ENCODE data around the gene LPCAT1. TPM values are rescaled to one million over a fixed set of nuclear protein-coding genes. Genes with fewer than 3 reads are reported as not detected.
A peak's percentile ranks its signal among the peaks of the same experiment; 100 is the strongest.

Gene LPCAT1
- total RNA-seq, 2 experiments from 2014 or later: 42.5 to 54.5 TPM

- intact Hi-C loops (cut with DNase I, micrococcal nuclease): no loop called here
- POLR2A ChIA-PET: no interaction called here
- CTCF ChIA-PET: no interaction called here
- Mint-ChIP-seq H3K27me3 (no peaks in the 10 kb centered on the region), H3K27ac (no peak overlapping the region), H3K36me3 (ENCODE audit: low read depth) (peaks cover 19% of the 10 kb centered on the region), H3K4me1 (peaks cover 10% of the 10 kb centered on the region), H3K4me3 (no peak overlapping the region), H3K9me3 (ENCODE audit: low read depth) (no peaks in the 10 kb centered on the region)
- no peak for DNase-seq
- no peak for ATAC-seq
Measured at GRCh38 chr5:1483856-1484729, 39.7 kb downstream of the LPCAT1 start.

GRCh38 chr5:1483064-1483463 is 40.7 kb downstream of the LPCAT1 start:
- intact Hi-C loops (cut with DNase I, micrococcal nuclease): no loop called here
- no peaks in the 10 kb centered on the region for H3K9me3 Mint-ChIP-seq (ENCODE audit: low read depth)
- no peaks in the 10 kb centered on the region for H3K27me3 Mint-ChIP-seq
- no peak for ATAC-seq
- POLR2A ChIA-PET: interaction anchor here (0.6 kb wide), 1 partner anchor 161 kb away, joined by 3 read pairs; no protein-coding TSS in a partner anchor
- CTCF ChIA-PET: no interaction called here
- no peak for DNase-seq
- H3K4me1 Mint-ChIP-seq: peaks cover 2% of the 10 kb centered on the region
- H3K27ac Mint-ChIP-seq: no peak overlapping the region
- no peak overlapping the region for H3K4me3 Mint-ChIP-seq
- H3K36me3 Mint-ChIP-seq (ENCODE audit: low read depth): peaks cover 21% of the 10 kb centered on the region

- intact Hi-C loops (cut with DNase I, micrococcal nuclease): no loop called here
- H3K27me3 Mint-ChIP-seq: no peaks in the 10 kb centered on the region
- no peak overlapping the region for H3K27ac Mint-ChIP-seq
- POLR2A ChIA-PET: no interaction called here
- H3K4me1 Mint-ChIP-seq: peaks cover 2% of the 10 kb centered on the region
- ATAC-seq: no peak
- CTCF ChIA-PET: interaction anchor here (0.6 kb wide), 1 partner anchor 163 kb away, joined by 3 read pairs; no protein-coding TSS in a partner anchor
- no peak overlapping the region for H3K4me3 Mint-ChIP-seq
- H3K36me3 Mint-ChIP-seq (ENCODE audit: low read depth): peaks cover 22% of the 10 kb centered on the region
- DNase-seq: no peak
- no peaks in the 10 kb centered on the region for H3K9me3 Mint-ChIP-seq (ENCODE audit: low read depth)
Measured at GRCh38 chr5:1481959-1482331, 41.8 kb downstream of the LPCAT1 start.

GRCh38 chr5:1481266-1481958 is 42.3 kb downstream of the LPCAT1 start:
- intact Hi-C loops (cut with DNase I, micrococcal nuclease): no loop called here
- ChIA-PET CTCF (interaction anchor here (0.6 to 0.7 kb wide), 2 partner anchors 155 to 164 kb away, joined by 3 read pairs; no protein-coding TSS in a partner anchor), POLR2A (no interaction called here)
- peaks cover 27% of the 10 kb centered on the region for H3K36me3 Mint-ChIP-seq (ENCODE audit: low read depth)
- no peak for DNase-seq
- no peak overlapping the region for H3K4me3 Mint-ChIP-seq
- H3K4me1 Mint-ChIP-seq: peaks cover 2% of the 10 kb centered on the region
- no peak overlapping the region for H3K27ac Mint-ChIP-seq
- no peaks in the 10 kb centered on the region for H3K27me3 Mint-ChIP-seq
- H3K9me3 Mint-ChIP-seq (ENCODE audit: low read depth): no peaks in the 10 kb centered on the region
- ATAC-seq: no peak

- DNase-seq: no peak
- Mint-ChIP-seq H3K9me3 (ENCODE audit: low read depth) (no peaks in the 10 kb centered on the region), H3K4me3 (no peak overlapping the region), H3K27me3 (no peaks in the 10 kb centered on the region), H3K4me1 (peaks cover 2% of the 10 kb centered on the region), H3K36me3 (ENCODE audit: low read depth) (peaks cover 24% of the 10 kb centered on the region), H3K27ac (no peak overlapping the region)
- POLR2A ChIA-PET: no interaction called here
- CTCF ChIA-PET: interaction anchor here (0.6 to 2.9 kb wide), 5 partner anchors 8 to 493 kb away, joined by 3 to 30 read pairs (median 4); no protein-coding TSS in a partner anchor
- intact Hi-C loops (cut with DNase I, micrococcal nuclease): no loop called here
- no peak for ATAC-seq
Measured at GRCh38 chr5:1480806-1481205, 43.0 kb downstream of the LPCAT1 start.

- ChIA-PET POLR2A (no interaction called here), CTCF (interaction anchor here (0.6 to 2.9 kb wide), 10 partner anchors 9 to 493 kb away, joined by 3 to 30 read pairs (median 4); no protein-coding TSS in a partner anchor)
- DNase-seq (no peak), ATAC-seq (no peak)
- Mint-ChIP-seq H3K36me3 (ENCODE audit: low read depth) (peaks cover 23% of the 10 kb centered on the region), H3K27me3 (no peaks in the 10 kb centered on the region), H3K4me1 (peaks cover 2% of the 10 kb centered on the region), H3K4me3 (no peak overlapping the region), H3K27ac (no peak overlapping the region), H3K9me3 (ENCODE audit: low read depth) (no peaks in the 10 kb centered on the region)
- intact Hi-C loops (cut with DNase I, micrococcal nuclease): no loop called here
Measured at GRCh38 chr5:1480217-1480616, 43.5 kb downstream of the LPCAT1 start.

- Mint-ChIP-seq H3K9me3 (ENCODE audit: low read depth) (no peaks in the 10 kb centered on the region), H3K36me3 (ENCODE audit: low read depth) (peaks cover 22% of the 10 kb centered on the region), H3K27me3 (no peaks in the 10 kb centered on the region), H3K27ac (no peak overlapping the region), H3K4me3 (no peak overlapping the region), H3K4me1 (peaks cover 2% of the 10 kb centered on the region)
- intact Hi-C loops (cut with DNase I, micrococcal nuclease): loop anchor here (1.0 to 2.0 kb wide), 3 partner anchors 115 to 166 kb away; no protein-coding TSS in a partner anchor
- CTCF ChIA-PET: interaction anchor here (0.6 to 2.9 kb wide), 9 partner anchors 9 to 377 kb away, joined by 3 to 30 read pairs (median 4); no protein-coding TSS in a partner anchor
- peak; percentile 51 for ATAC-seq
- POLR2A ChIA-PET: no interaction called here
- peak; percentile 65 for DNase-seq
Measured at GRCh38 chr5:1479581-1480188, 44.1 kb downstream of the LPCAT1 start.

- no peaks in the 10 kb centered on the region for H3K9me3 Mint-ChIP-seq (ENCODE audit: low read depth)
- H3K36me3 Mint-ChIP-seq (ENCODE audit: low read depth): peaks cover 24% of the 10 kb centered on the region
- H3K27me3 Mint-ChIP-seq: no peaks in the 10 kb centered on the region
- no peak overlapping the region for H3K4me3 Mint-ChIP-seq
- CTCF ChIA-PET: interaction anchor here (0.9 to 2.9 kb wide), 4 partner anchors 10 to 166 kb away, joined by 3 to 30 read pairs (median 6); no protein-coding TSS in a partner anchor
- intact Hi-C loops (cut with DNase I, micrococcal nuclease): loop anchor here (1.0 to 2.0 kb wide), 3 partner anchors 116 to 166 kb away; no protein-coding TSS in a partner anchor
- POLR2A ChIA-PET: no interaction called here
- DNase-seq (no peak), ATAC-seq (no peak)
- peaks cover 2% of the 10 kb centered on the region for H3K4me1 Mint-ChIP-seq
- no peak overlapping the region for H3K27ac Mint-ChIP-seq
Measured at GRCh38 chr5:1479066-1479465, 44.7 kb downstream of the LPCAT1 start.

- DNase-seq (no peak), ATAC-seq (no peak)
- Mint-ChIP-seq H3K9me3 (ENCODE audit: low read depth) (no peaks in the 10 kb centered on the region), H3K4me1 (peaks cover 2% of the 10 kb centered on the region), H3K27ac (no peak overlapping the region), H3K4me3 (no peak overlapping the region), H3K27me3 (no peaks in the 10 kb centered on the region), H3K36me3 (ENCODE audit: low read depth) (peaks cover 24% of the 10 kb centered on the region)
- intact Hi-C loops (cut with DNase I, micrococcal nuclease): loop anchor here (1.0 to 2.0 kb wide), 3 partner anchors 116 to 167 kb away; no protein-coding TSS in a partner anchor
- POLR2A ChIA-PET: no interaction called here
- CTCF ChIA-PET: interaction anchor here (0.9 to 2.9 kb wide), 4 partner anchors 11 to 166 kb away, joined by 3 to 30 read pairs (median 6); no protein-coding TSS in a partner anchor
Measured at GRCh38 chr5:1478271-1479035, 45.3 kb downstream of the LPCAT1 start.

GRCh38 chr5:1477341-1477740 is 46.4 kb downstream of the LPCAT1 start:
- ChIA-PET CTCF (interaction anchor here (0.5 kb wide), 1 partner anchor 407 kb away, joined by 3 read pairs; no protein-coding TSS in a partner anchor), POLR2A (no interaction called here)
- Mint-ChIP-seq H3K4me3 (no peak overlapping the region), H3K4me1 (peaks cover 2% of the 10 kb centered on the region), H3K27ac (no peak overlapping the region), H3K36me3 (ENCODE audit: low read depth) (peaks cover 28% of the 10 kb centered on the region), H3K27me3 (no peaks in the 10 kb centered on the region), H3K9me3 (ENCODE audit: low read depth) (no peaks in the 10 kb centered on the region)
- intact Hi-C loops (cut with DNase I, micrococcal nuclease): no loop called here
- no peak for ATAC-seq
- no peak for DNase-seq

GRCh38 chr5:1476967-1477310 is 46.8 kb downstream of the LPCAT1 start:
- ChIA-PET CTCF (no interaction called here), POLR2A (no interaction called here)
- Mint-ChIP-seq H3K27ac (no peak overlapping the region), H3K9me3 (ENCODE audit: low read depth) (no peaks in the 10 kb centered on the region), H3K36me3 (ENCODE audit: low read depth) (peaks cover 28% of the 10 kb centered on the region), H3K27me3 (no peaks in the 10 kb centered on the region), H3K4me3 (no peak overlapping the region), H3K4me1 (peaks cover 2% of the 10 kb centered on the region)
- ATAC-seq: no peak
- DNase-seq: no peak
- intact Hi-C loops (cut with DNase I, micrococcal nuclease): no loop called here
